ENCODE measurements around the gene ZNF433. TPM values are rescaled to one million over a fixed set of nuclear protein-coding genes. Genes with fewer than 3 reads are reported as not detected.

The ZNF433 gene
- 26.3 TPM for total RNA-seq

DNA sequence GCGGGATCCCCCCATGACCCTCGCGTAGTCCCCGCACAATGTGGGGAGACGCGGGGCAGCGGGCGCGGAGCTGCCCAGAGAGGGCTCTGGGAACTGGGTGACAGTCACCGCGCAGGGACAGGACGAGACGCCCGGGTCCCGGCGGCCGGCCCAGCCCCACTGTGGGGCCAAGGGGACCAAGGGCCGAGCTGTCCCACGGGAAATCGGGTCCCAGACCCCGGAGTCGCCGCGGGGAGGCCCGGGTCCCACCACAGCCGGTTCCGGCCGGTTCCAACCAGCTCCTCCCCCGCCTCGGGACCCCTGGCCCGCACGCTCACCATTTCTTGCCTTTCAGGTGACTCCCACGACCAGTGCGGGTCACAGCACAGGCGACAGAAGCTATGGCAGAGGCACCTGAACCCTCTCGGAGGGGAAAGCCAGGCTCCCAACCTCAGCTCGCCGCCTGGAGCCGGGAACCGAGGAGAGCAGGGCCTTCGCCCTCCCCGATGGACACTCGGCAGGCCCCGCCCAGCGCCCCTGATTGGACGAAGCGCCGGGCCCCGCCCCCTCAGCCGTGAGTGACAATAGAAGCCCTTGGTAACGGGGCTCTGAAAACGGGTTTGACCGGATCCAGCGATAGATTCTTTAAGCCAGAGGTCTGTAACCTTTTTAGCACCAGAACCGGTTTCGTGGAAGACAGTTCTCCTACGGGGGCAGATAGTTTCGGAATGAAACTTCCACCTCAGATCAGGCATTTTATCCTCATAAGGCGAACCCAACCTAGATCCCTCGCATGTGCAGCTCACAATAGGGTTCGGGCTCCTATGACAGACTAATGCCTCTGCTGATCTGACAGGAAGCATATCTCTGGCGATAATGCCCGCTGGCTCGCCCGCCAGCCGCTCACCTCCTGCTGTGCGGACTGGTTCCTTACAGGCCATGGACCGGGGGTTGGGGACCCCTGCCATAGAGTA, at the start of gene ZNF433:
TSS of gene ZNF433 (minus strand) at position 460 of the 953 bp plus-strand sequence. CDS start at position 320, 140 bp downstream.

DNA sequence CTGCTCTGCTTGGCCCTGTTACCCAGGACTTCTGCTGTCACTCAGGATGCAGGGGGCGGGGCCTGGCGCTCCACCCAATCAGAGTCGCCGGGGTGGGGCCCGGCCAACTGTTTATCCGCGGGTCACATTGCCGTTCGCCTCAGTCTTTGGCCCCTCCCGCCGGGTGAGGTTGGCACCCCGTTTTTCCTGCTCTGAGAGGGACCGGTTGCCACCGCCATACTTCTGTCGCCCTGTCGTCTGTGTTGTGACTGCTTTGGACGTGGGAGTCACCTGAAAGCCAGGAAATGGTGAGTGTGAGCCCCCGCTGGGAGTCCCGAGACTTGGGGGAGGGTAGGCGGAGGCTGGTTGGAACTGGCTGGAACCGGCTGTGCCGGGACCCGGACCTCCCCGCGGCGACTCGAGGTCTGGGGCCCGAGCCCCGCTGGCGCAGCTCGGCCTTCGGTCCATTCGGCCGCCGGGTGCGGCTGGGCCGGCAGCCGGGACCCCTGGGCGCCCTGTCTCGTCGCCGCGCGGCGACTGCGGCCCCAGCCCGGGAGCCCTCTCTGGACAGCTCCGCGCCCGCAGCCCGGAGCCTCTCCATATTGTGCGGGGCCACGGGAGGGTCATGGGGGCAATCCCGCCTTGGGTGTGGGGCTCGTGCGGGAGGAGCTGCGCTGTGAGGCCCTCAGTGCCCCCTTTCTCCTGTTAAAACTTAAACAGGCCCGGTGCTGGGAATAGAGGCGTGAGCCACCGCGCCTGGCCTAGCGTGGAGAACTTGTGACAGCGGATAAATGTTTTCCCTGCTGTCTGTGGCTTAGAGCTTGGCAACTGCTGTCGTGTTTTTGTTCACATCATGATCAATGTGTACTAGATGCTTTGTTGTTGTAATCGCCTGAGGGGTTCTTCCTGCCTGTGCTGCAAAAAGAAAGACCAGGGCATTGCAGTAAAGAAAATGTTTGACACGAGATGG, 29.4 kb upstream of the ZNF433 start, which contains the start of gene ZNF844:
TSS of gene ZNF844 (plus strand) at position 142 of the 949 bp plus-strand sequence. CDS start at position 285, 143 bp downstream.

DNA sequence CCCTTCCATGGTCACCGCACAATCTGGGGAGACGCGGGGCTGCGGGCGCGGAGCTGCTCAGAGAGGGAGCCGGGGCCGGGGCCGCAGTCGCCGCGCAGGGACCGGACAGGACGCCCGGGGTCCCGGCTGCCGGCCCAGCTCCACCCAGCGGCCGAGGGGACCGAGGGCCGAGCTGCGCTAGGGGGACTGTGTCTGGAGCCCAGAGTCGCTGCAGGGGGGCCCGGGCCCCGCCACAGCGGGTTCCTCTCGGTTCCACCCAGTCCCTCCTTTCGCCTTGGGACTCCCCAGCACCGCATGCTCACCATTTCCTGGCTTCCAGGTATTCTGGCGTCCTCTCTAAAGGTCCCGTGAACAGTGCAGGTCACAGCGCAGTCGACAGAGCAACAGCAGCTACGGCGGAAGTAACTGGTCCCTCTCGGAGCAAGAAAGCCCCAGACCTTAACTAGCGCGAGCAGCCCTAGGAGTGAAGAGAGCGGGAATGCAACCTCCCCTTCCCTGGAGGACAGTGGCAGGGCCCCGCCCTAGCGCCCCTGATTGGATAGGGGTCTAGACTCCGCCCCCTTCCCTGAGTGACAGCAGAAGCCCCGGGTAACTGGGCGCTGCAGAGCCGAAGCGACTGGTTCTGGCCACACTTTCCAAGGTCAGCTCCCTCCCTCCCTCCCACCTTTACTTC, 17.2 kb upstream of the ZNF433 start, which contains the start of gene ZNF878:
TSS of gene ZNF878 (minus strand) at position 465 of the 673 bp plus-strand sequence. CDS start at position 305, 160 bp downstream.

DNA sequence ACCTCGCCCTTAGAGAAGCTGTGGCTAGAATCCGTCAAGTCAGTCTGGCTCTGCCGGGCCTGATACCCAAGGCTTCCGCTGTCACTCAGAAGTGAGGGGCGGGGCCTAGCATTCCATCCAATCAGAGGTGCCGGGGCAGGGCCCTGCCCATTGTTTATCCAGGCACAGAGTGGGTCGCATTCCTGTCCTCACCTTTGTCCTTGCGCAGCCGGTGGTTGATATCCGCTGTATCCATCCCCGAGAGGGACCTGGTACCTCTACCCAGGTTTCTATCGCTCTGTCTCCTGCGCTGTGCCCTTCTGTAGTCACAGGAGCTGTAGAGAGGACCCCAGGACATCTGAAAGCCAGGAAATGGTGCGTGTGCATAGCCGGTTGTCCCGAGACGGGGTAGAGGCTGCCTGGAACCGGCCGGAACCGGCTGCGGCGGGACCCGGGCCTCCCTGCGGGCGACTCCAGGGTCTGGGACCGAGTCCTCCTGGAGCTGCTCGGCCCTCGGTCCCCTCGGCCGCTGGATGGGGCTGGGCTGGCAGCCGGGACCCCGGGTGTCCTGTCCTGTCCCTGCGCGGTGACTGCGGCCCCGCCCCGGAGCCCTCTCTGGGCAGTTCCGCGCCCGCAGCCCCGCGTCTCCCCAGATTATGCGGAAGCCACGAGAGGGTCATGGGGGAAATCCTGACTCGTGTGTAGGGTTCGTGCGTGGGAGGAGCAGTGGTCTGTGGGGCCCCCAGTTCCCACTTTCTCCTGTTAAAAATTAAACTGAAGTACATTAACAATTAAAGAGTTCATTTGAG, 70.4 kb downstream of the ZNF433 start, which contains the start of gene ZNF763:
TSS of gene ZNF763 (plus strand) at position 183 of the 788 bp plus-strand sequence. CDS start at position 352, 169 bp downstream.

Small RNAs within 50 kb of the gene (small RNA-seq; reads per million reads assigned to genes)
- gene RNA5SP464 (ENCODE audit: low replicate concordance), result not detected
- gene RNA5SP465 (ENCODE audit: low replicate concordance), result not detected
- not detected for gene RNA5SP466 (ENCODE audit: low replicate concordance)

Other genes starting within 250 kb of the ZNF433 start
- 18.5 TPM for gene ZNF491, start 237.2 kb downstream of the ZNF433 start, total RNA-seq
- gene ZNF440, start 221.4 kb downstream of the ZNF433 start, total RNA-seq, result 31.6 TPM
- gene ZNF439, start 187.0 kb downstream of the ZNF433 start, total RNA-seq, result 74.8 TPM
- gene ZNF69, start 147.9 kb downstream of the ZNF433 start, total RNA-seq, result 65.7 TPM
- gene ZNF700, start 110.6 kb downstream of the ZNF433 start, total RNA-seq, result 29.7 TPM
- 9.1 TPM for gene ZNF763, start 70.6 kb downstream of the ZNF433 start, total RNA-seq
- gene ZNF878, start 17.3 kb upstream of the ZNF433 start, total RNA-seq, result 0.63 TPM
- 19.4 TPM for gene ZNF844, start 29.1 kb upstream of the ZNF433 start, total RNA-seq
- 10.0 TPM for gene ZNF20, start 104.7 kb upstream of the ZNF433 start, total RNA-seq
- gene ZNF625, start 121.1 kb upstream of the ZNF433 start, total RNA-seq, result 26.6 TPM
- 26.3 TPM for gene ZNF136, start 127.4 kb upstream of the ZNF433 start, total RNA-seq